IMR-90 (cell line): ENCODE data around the gene RAF1. TPM values are rescaled to one million over a fixed set of nuclear protein-coding genes. Genes with fewer than 3 reads are reported as not detected.

Experiments
- ATAC-seq: fragments of 200-7000 bp; cut with Tn5 transposase; 2 replicates; pipeline ENCODE4 v1.9.1; 2020; ENCODE audit warnings: low read depth, mild to moderate bottlenecking, moderate library complexity
- BruUV-seq: library from RNA; stranded (reverse); fragments of 400-500 nt; replicated peaks from 2 replicates; lab custom pipeline; 2021; lab: Mats Ljungman, UMichigan
- CTCF ChIA-PET: fragments of 300-600 bp; formaldehyde crosslinking; extraction: SDS; loops from one replicate; lab custom pipeline; 2021; ENCODE audit warnings: antibody characterized with exemption; lab: Yijun Ruan, JAX
- POLR2A ChIA-PET: fragments of 300-600 bp; sonication (Branson Sonifier 250); formaldehyde crosslinking; loops from one replicate; lab custom pipeline; 2022; ENCODE audit warnings: antibody characterized with exemption; ENCODE audit not compliant: unreplicated experiment; lab: Charles Lee
- DNase-seq: peaks from one replicate; pipeline ENCODE4 v3.0.0; 2013
- H2AFZ ChIP-seq: replicated peaks from 2 replicates; pipeline ENCODE3; 2013; ENCODE audit warnings: low read length, mild to moderate bottlenecking; ENCODE audit not compliant: poor library complexity
- H2AK5ac ChIP-seq: 2 replicates; pipeline ENCODE4 v1.6.1; 2013; ENCODE audit warnings: low read depth, low read length, inconsistent platforms
- H2AK9ac ChIP-seq: replicated peaks from 2 replicates; pipeline ENCODE3; 2013; ENCODE audit warnings: mild to moderate bottlenecking, low read depth, low read length, moderate library complexity; ENCODE audit not compliant: poor library complexity
- H2BK120ac ChIP-seq: 2 replicates; pipeline ENCODE4 v1.6.1; 2013; ENCODE audit warnings: low read depth, low read length, inconsistent platforms
- H2BK15ac ChIP-seq: 3 replicates; pipeline ENCODE4 v1.6.1; 2013; ENCODE audit warnings: low read depth, low read length, inconsistent platforms
- H2BK20ac ChIP-seq: 2 replicates; pipeline ENCODE4 v1.6.1; 2013; ENCODE audit warnings: low read depth, mild to moderate bottlenecking, inconsistent platforms, low read length, moderate library complexity
- H2BK5ac ChIP-seq: 2 replicates; pipeline ENCODE4 v1.6.1; 2013; ENCODE audit warnings: mild to moderate bottlenecking, low read depth, low read length, inconsistent platforms; ENCODE audit not compliant: poor library complexity, severe bottlenecking
- H3K14ac ChIP-seq: replicated peaks from 2 replicates; pipeline ENCODE4 v1.6.1; 2013; ENCODE audit warnings: low read depth, low read length, inconsistent platforms
- H3K18ac ChIP-seq: 2 replicates; pipeline ENCODE4 v1.6.1; 2013; ENCODE audit warnings: low read depth, low read length, control low read depth
- H3K23ac ChIP-seq: 2 replicates; pipeline ENCODE4 v1.6.1; 2013; ENCODE audit warnings: low read depth, low read length, inconsistent platforms
- H3K27ac ChIP-seq: 2 replicates; pipeline ENCODE4 v1.5.1; 2013; ENCODE audit warnings: mild to moderate bottlenecking, control low read depth, low read length; ENCODE audit not compliant: insufficient read depth
- H3K27me3 ChIP-seq: 2 replicates; pipeline ENCODE4 v1.6.1; 2013; ENCODE audit warnings: low read length; ENCODE audit not compliant: control insufficient read depth, insufficient read depth
- H3K36me3 ChIP-seq: 2 replicates; pipeline ENCODE4 v1.6.1; 2013; ENCODE audit warnings: low read length, mixed read lengths; ENCODE audit not compliant: control insufficient read depth, insufficient read depth
- H3K4ac ChIP-seq: 2 replicates; pipeline ENCODE4 v1.6.1; 2013; ENCODE audit warnings: low read depth, low read length, inconsistent platforms
- H3K4me1 ChIP-seq: 2 replicates; pipeline ENCODE4 v1.6.1; 2013; ENCODE audit warnings: low read length, mixed read lengths; ENCODE audit not compliant: control insufficient read depth, insufficient read depth
- H3K4me2 ChIP-seq: 2 replicates; pipeline ENCODE4 v1.6.1; 2013; ENCODE audit warnings: low read depth, mild to moderate bottlenecking, control low read depth, low read length, moderate library complexity
- H3K4me3 ChIP-seq: 2 replicates; pipeline ENCODE4 v1.5.1; 2013; ENCODE audit warnings: low read depth, mild to moderate bottlenecking, control low read depth, low read length, moderate library complexity; ENCODE audit not compliant: insufficient read depth
- H3K56ac ChIP-seq: 2 replicates; pipeline ENCODE4 v1.6.1; 2013; ENCODE audit warnings: low read length, inconsistent platforms; ENCODE audit not compliant: insufficient read depth; ENCODE audit errors: extremely low read depth
- H3K79me1 ChIP-seq, 2 experiments: 2 replicates each; pipeline ENCODE4 v1.6.1; 2013; ENCODE audit warnings: low read length in 2 of 2, inconsistent platforms in 1 of 2, low read depth in 1 of 2
- H3K9ac ChIP-seq: 2 replicates; pipeline ENCODE4 v1.6.1; 2013; ENCODE audit warnings: low read depth, low read length, control low read depth
- H3K9me1 ChIP-seq: 2 replicates; pipeline ENCODE4 v1.6.1; 2013; ENCODE audit warnings: low read length, inconsistent platforms; ENCODE audit not compliant: insufficient read depth
- H3K9me3 ChIP-seq: 2 replicates; pipeline ENCODE4 v1.6.1; 2013; ENCODE audit warnings: low read length; ENCODE audit not compliant: control insufficient read depth, insufficient read depth
- H4K20me1 ChIP-seq: 2 replicates; pipeline ENCODE4 v1.6.1; 2013; ENCODE audit warnings: low read length, inconsistent platforms; ENCODE audit not compliant: insufficient read depth
- H4K5ac ChIP-seq: 2 replicates; pipeline ENCODE4 v1.6.1; 2013; ENCODE audit warnings: mild to moderate bottlenecking, low read depth, low read length, control low read depth
- H4K8ac ChIP-seq, 2 experiments: 2 replicates each; pipeline ENCODE4 v1.6.1; 2013; ENCODE audit warnings: low read depth in 2 of 2, low read length in 2 of 2, control low read depth in 1 of 2, inconsistent platforms in 1 of 2
- H4K91ac ChIP-seq: 2 replicates; pipeline ENCODE4 v1.6.1; 2013; ENCODE audit warnings: low read depth, low read length, inconsistent platforms; ENCODE audit not compliant: insufficient read depth
- CEBPB ChIP-seq: IDR thresholded peaks from 2 replicates; pipeline ENCODE4 v1.6.1; 2012; ENCODE audit warnings: low read depth, low read length, improper control_type of control experiment
- CHD1 ChIP-seq: IDR thresholded peaks from 2 replicates; pipeline ENCODE4 v1.6.1; 2012; ENCODE audit warnings: low read depth, low read length, improper control_type of control experiment
- ELK1 ChIP-seq: fragments of 150-350 bp; IDR thresholded peaks from 2 replicates; pipeline ENCODE4 v1.6.1; 2016; ENCODE audit warnings: low read depth, mild to moderate bottlenecking, low read length, moderate library complexity, borderline replicate concordance
- FOS ChIP-seq: fragments of 150-350 bp; IDR thresholded peaks from 2 replicates; pipeline ENCODE4 v1.6.1; 2016; ENCODE audit warnings: low read depth, low read length
- MAFK ChIP-seq: IDR thresholded peaks from 2 replicates; pipeline ENCODE4 v1.6.1; 2012; ENCODE audit warnings: low read depth, low read length, improper control_type of control experiment
- MAZ ChIP-seq: IDR thresholded peaks from 2 replicates; pipeline ENCODE4 v1.6.1; 2012; ENCODE audit warnings: low read depth, mild to moderate bottlenecking, low read length, improper control_type of control experiment, moderate library complexity, borderline replicate concordance
- RCOR1 ChIP-seq: IDR thresholded peaks from 2 replicates; pipeline ENCODE4 v1.6.1; 2012; ENCODE audit warnings: mild to moderate bottlenecking, low read length, improper control_type of control experiment; ENCODE audit not compliant: insufficient replicate concordance
- RFX5 ChIP-seq: IDR thresholded peaks from 2 replicates; pipeline ENCODE4 v1.8.0; 2012; ENCODE audit warnings: low read depth, mild to moderate bottlenecking, low read length, moderate library complexity
- SMC3 ChIP-seq: fragments of 150-350 bp; IDR thresholded peaks from 2 replicates; pipeline ENCODE4 v1.6.1; 2016; ENCODE audit warnings: low read depth, mild to moderate bottlenecking, antibody characterized with exemption, low read length, moderate library complexity
- USF2 ChIP-seq: fragments of 150-350 bp; IDR thresholded peaks from 2 replicates; pipeline ENCODE4 v1.6.1; 2017; ENCODE audit warnings: mild to moderate bottlenecking, antibody characterized with exemption, low read length, low read depth
- dilution Hi-C: fragments of 300-500 bp; cut with HindIII; formaldehyde crosslinking; loops from one replicate; pipeline ENCODE4 v1.14.3; 2018; ENCODE audit warnings: low sequenced_read_pairs; ENCODE audit not compliant: unreplicated experiment
- in situ Hi-C: fragments of 300-500 bp; cut with MboI; formaldehyde crosslinking; loops from 3 replicates; pipeline ENCODE4 v1.14.3; 2019; ENCODE audit warnings: low sequenced_read_pairs, inconsistent platforms, mixed read lengths
- intact Hi-C: fragments of 100-400 bp; cut with micrococcal nuclease; formaldehyde crosslinking; loops from 2 replicates; pipeline ENCODE4 v1.10.0; 2022
- polyA plus RNA-seq, 3 experiments: library from polyadenylated mRNA; depleted of rRNA; stranded (reverse); fragments of >200 nt; gene quantifications; 2 replicates each; pipeline ENCODE4 v1.2.3, GENCODE V29; 2012; ENCODE audit warnings: low replicate concordance in 1 of 3
- total RNA-seq: library from RNA; depleted of rRNA; stranded (reverse); fragments of >200 nt; gene quantifications from 2 replicates; pipeline ENCODE4 v1.2.3, GENCODE V29; 2012

RAF1 gene
- total and polyA plus RNA-seq, 2 of the 4 experiments (the other 2 are of a cell fraction): 115 to 151 TPM

- Histone ChIP-seq H2AK9ac (no peak overlapping the region), H4K91ac (no peak overlapping the region), H3K9me3 (no peaks in the 10 kb centered on the region), H2BK120ac (no peak overlapping the region), H3K4me2 (no peak overlapping the region), H4K8ac (no peak overlapping the region), H3K18ac (no peak overlapping the region), H4K5ac (no peak overlapping the region), H4K20me1 (peaks cover 8% of the 10 kb centered on the region; the same call in 1 of the 2 replicates), H2AFZ (no peak overlapping the region), H3K23ac (no peak overlapping the region), H3K4ac (no peak overlapping the region), H2AK5ac (no peak overlapping the region), H3K14ac (no peak overlapping the region), H3K79me1 (peaks cover 25 to 48% of the 10 kb centered on the region in 2 experiments; a peak in 3 of 4 replicates), H3K36me3 (peaks cover 30% of the 10 kb centered on the region), H3K56ac (no peak overlapping the region), H2BK5ac (no peak overlapping the region), H3K27ac (no peak overlapping the region), H3K4me3 (no peak overlapping the region), H3K4me1 (no peaks in the 10 kb centered on the region), H3K9me1 (peaks cover 10% of the 10 kb centered on the region), H2BK20ac (no peak overlapping the region), H2BK15ac (no peak overlapping the region), H3K27me3 (no peaks in the 10 kb centered on the region), H3K9ac (no peak overlapping the region)
- no TSS peak for BruUV-seq
- POLR2A ChIA-PET: interaction anchor here (0.5 kb wide), 1 partner anchor 63 kb away, joined by 6 read pairs; no protein-coding TSS in a partner anchor
- dilution Hi-C loops: no loop called here
- in situ Hi-C loops: no loop called here
- DNase-seq (no peak), ATAC-seq (no peak)
- no peak for TF ChIP-seq SMC3
- TF ChIP-seq RFX5: no peak
- no peak for TF ChIP-seq ELK1
- TF ChIP-seq RCOR1: no peak
- TF ChIP-seq FOS: no peak
- no peak for TF ChIP-seq CHD1
- no peak for TF ChIP-seq MAZ
- no peak for TF ChIP-seq MAFK
- no peak for TF ChIP-seq USF2
- TF ChIP-seq CEBPB: no peak
- CTCF ChIA-PET: interaction anchor here (0.6 kb wide), 1 partner anchor 94 kb away, joined by 3 read pairs; no protein-coding TSS in a partner anchor
- intact Hi-C loops: no loop called here
These were observed 65.0 kb downstream of the RAF1 start for GRCh38 chr3:12598890-12599289.
